ENCODE data around the gene SSBP2.

GRCh38 chr5:81788329-81788728, 37.4 kb upstream of the SSBP2 start:
- TF ChIP-seq REST (IDR thresholded peaks at IDR 0.05; ENCODE audit: insufficient replicate concordance, low read depth) = no peak
- TF ChIP-seq CTCF (IDR thresholded peaks at IDR 0.05; ENCODE audit: insufficient read depth, low read length) = no peak
- TF ChIP-seq GABPA (IDR thresholded peaks at IDR 0.05; ENCODE audit: low read depth) = no peak

Measured in HL-60 (cell line).